GM12878 (cell line): Measurements from ENCODE around the gene CFAP90. TPM values are rescaled to one million over a fixed set of nuclear protein-coding genes. Genes with fewer than 3 reads are reported as not detected.

Experiments
- ASH2L ChIP-seq: fragments of 300-600, 200-600 bp; sonication (generic); IDR thresholded peaks from 2 replicates; pipeline ENCODE4 v1.6.1; 2017; ENCODE audit warnings: low read depth, mild to moderate bottlenecking, borderline replicate concordance
- BCL3 ChIP-seq: IDR thresholded peaks from 2 replicates; pipeline ENCODE4 v1.6.1; 2011; ENCODE audit warnings: borderline replicate concordance, low read depth, mild to moderate bottlenecking, moderate library complexity, low read length; ENCODE audit not compliant: insufficient read depth, poor library complexity, severe bottlenecking
- CEBPB ChIP-seq, 2 experiments: fragments of 150-350 bp in 1 of 2; IDR thresholded peaks; 2 replicates each; pipeline ENCODE4 v1.6.1; 2012 to 2014; ENCODE audit warnings: low read depth in 2 of 2, low read length in 2 of 2, borderline replicate concordance in 1 of 2, inconsistent platforms in 1 of 2
- CTCF ChIP-seq, 3 experiments: IDR thresholded peaks in 2 of 3; conservative IDR thresholded peaks in 1 of 3; 2 replicates each; pipeline ENCODE4 v1.5.1; 2011; ENCODE audit warnings: low read depth in 3 of 3, low read length in 3 of 3, mild to moderate bottlenecking in 3 of 3, control low read depth in 2 of 3, moderate library complexity in 2 of 3, inconsistent platforms in 1 of 3, mixed read lengths in 1 of 3; ENCODE audit not compliant: control insufficient read depth in 2 of 3, insufficient read depth in 1 of 3; ENCODE audit errors: extremely low read depth in 1 of 3
- DPF2 ChIP-seq: fragments of 450-650 bp; IDR thresholded peaks from 2 replicates; pipeline ENCODE4 v1.6.1; 2017; ENCODE audit warnings: mild to moderate bottlenecking
- GABPA ChIP-seq: IDR thresholded peaks from 2 replicates; pipeline ENCODE4 v1.6.1; 2014; ENCODE audit warnings: antibody characterized with exemption, low read depth, mild to moderate bottlenecking, inconsistent platforms
- GATAD2B ChIP-seq: fragments of 450-650 bp; conservative IDR thresholded peaks from 2 replicates; pipeline ENCODE4 v1.6.1; 2017; ENCODE audit warnings: low read depth, mild to moderate bottlenecking, moderate library complexity
- HDGF ChIP-seq: fragments of 450-650 bp; IDR thresholded peaks from 2 replicates; pipeline ENCODE4 v1.6.1; 2016; ENCODE audit warnings: antibody characterized with exemption
- JUNB ChIP-seq: IDR thresholded peaks from 2 replicates; pipeline ENCODE4 v1.6.1; 2016; ENCODE audit warnings: antibody characterized with exemption, mild to moderate bottlenecking
- MEF2A ChIP-seq: IDR thresholded peaks from 2 replicates; pipeline ENCODE4 v1.6.1; 2011; ENCODE audit warnings: low read depth, mild to moderate bottlenecking, low read length, moderate library complexity; ENCODE audit not compliant: insufficient read depth
- MYB ChIP-seq: fragments of 150-350 bp; IDR thresholded peaks from 2 replicates; pipeline ENCODE4 v1.6.1; 2014; ENCODE audit warnings: mild to moderate bottlenecking, low read depth, low read length, borderline replicate concordance
- NKRF ChIP-seq: fragments of 450-650 bp; conservative IDR thresholded peaks from 2 replicates; pipeline ENCODE4 v1.6.1; 2017; ENCODE audit warnings: mild to moderate bottlenecking, moderate library complexity
- POU2F2 ChIP-seq: IDR thresholded peaks from 3 replicates; pipeline ENCODE4 v1.6.1; 2011; ENCODE audit warnings: low read depth, mild to moderate bottlenecking, low read length, borderline replicate concordance
- RELA ChIP-seq: fragments of 450-650 bp; IDR thresholded peaks from 2 replicates; pipeline ENCODE4 v1.8.0; 2014; ENCODE audit warnings: borderline replicate concordance; ENCODE audit not compliant: partially characterized antibody
- SMC3 ChIP-seq: IDR thresholded peaks from 2 replicates; pipeline ENCODE4 v1.6.1; 2011; ENCODE audit warnings: low read length, improper control_type of control experiment, borderline replicate concordance
- SRF ChIP-seq, 2 experiments: IDR thresholded peaks; 2 replicates each; pipeline ENCODE4 v1.6.1; 2011; ENCODE audit warnings: low read depth in 2 of 2, low read length in 2 of 2, mild to moderate bottlenecking in 1 of 2, moderate library complexity in 1 of 2
- STAT1 ChIP-seq: fragments of 450-650 bp; conservative IDR thresholded peaks from 2 replicates; pipeline ENCODE4 v1.6.1; 2014; ENCODE audit warnings: antibody characterized with exemption, mild to moderate bottlenecking
- TARDBP ChIP-seq: IDR thresholded peaks from 2 replicates; pipeline ENCODE4 v1.6.1; 2016; ENCODE audit warnings: borderline replicate concordance
- WRNIP1 ChIP-seq: IDR thresholded peaks from 2 replicates; pipeline ENCODE4 v1.6.1; 2011; ENCODE audit warnings: low read depth, low read length, improper control_type of control experiment, borderline replicate concordance
- ZNF207 ChIP-seq: fragments of 450-650 bp; IDR thresholded peaks from 2 replicates; pipeline ENCODE4 v1.6.1; 2014; ENCODE audit warnings: antibody characterized with exemption, mild to moderate bottlenecking, borderline replicate concordance
- polyA plus RNA-seq, 11 experiments: library from polyadenylated mRNA; depleted of rRNA in 4 of 11; unstranded in 6 of 11; stranded (reverse) in 5 of 11; fragments of >200 nt; fragmentation: Nextera tagmentation in 4 of 11; fragmentation: Illumina TruSeq in 1 of 11; extraction: Ambion mirVana in 4 of 11; extraction: Trizol in 1 of 11; gene quantifications; 1 replicate in 1 of 11; 2 replicates in 10 of 11; pipeline versions ENCODE4 v1.2.1 to v1.2.3, GENCODE V29; 2011 to 2016; ENCODE audit warnings: inconsistent platforms in 2 of 11, missing spikeins in 2 of 11, low read depth in 1 of 11
- total RNA-seq, 4 experiments: library from RNA; depleted of rRNA in 3 of 4; stranded (reverse); fragments of >200 nt in 3 of 4; fragmentation: Illumina TruSeq in 1 of 4; extraction: Trizol in 1 of 4; gene quantifications; 2 replicates each; pipeline versions ENCODE4 v1.2.1 to v1.2.3, GENCODE V29; 2013 to 2021

The CFAP90 gene
- total and polyA plus RNA-seq, 10 of the 15 experiments (the other 5 are each of a cell fraction or from before 2014, with no cell fraction given) = not detected

- TF ChIP-seq HDGF (peak; percentile 42; the same call in 1 of the 2 replicates), JUNB (no peak), BCL3 (no peak), STAT1 (no peak), MYB (no peak), WRNIP1 (no peak), SRF (IDR thresholded peaks at IDR 0.05; ENCODE audit: low read depth in 2 of 2, low read length in 2 of 2) (peak in 1 of 2 experiments; percentile 69; a peak in 1 of 4 replicates), NKRF (no peak), ZNF207 (no peak), DPF2 (no peak), CEBPB (IDR thresholded peaks at IDR 0.05; ENCODE audit: borderline replicate concordance in 1 of 2, low read depth in 2 of 2, low read length in 2 of 2) (no peak), SMC3 (peak; percentile 85), MEF2A (no peak), TARDBP (no peak), GATAD2B (0 out of 2 replicates have a peak, but pooled peaks have one; percentile 30), CTCF (IDR thresholded peaks at IDR 0.05 in 2 of 3, conservative IDR thresholded peaks at IDR 0.05 in 1 of 3; ENCODE audit: control insufficient read depth in 2 of 3, extremely low read depth in 1 of 3, insufficient read depth in 1 of 3, low read depth in 3 of 3, low read length in 3 of 3) (peak; percentile 97 to 99 (median 97)), RELA (no peak), POU2F2 (0 out of 3 replicates have a peak, but pooled peaks have one; percentile 28), ASH2L (no peak), GABPA (no peak)
Measured at GRCh38 chr5:7815892-7816534, 34.9 kb downstream of the CFAP90 start (continued).
